ENCODE results near the gene CBL. TPM values are rescaled to one million over a fixed set of nuclear protein-coding genes. Genes with fewer than 3 reads are reported as not detected.

Gene CBL
- polyA plus RNA-seq, 2 of the 4 experiments (the other 2 are of a cell fraction) = 6.0 to 14.1 TPM

DNA sequence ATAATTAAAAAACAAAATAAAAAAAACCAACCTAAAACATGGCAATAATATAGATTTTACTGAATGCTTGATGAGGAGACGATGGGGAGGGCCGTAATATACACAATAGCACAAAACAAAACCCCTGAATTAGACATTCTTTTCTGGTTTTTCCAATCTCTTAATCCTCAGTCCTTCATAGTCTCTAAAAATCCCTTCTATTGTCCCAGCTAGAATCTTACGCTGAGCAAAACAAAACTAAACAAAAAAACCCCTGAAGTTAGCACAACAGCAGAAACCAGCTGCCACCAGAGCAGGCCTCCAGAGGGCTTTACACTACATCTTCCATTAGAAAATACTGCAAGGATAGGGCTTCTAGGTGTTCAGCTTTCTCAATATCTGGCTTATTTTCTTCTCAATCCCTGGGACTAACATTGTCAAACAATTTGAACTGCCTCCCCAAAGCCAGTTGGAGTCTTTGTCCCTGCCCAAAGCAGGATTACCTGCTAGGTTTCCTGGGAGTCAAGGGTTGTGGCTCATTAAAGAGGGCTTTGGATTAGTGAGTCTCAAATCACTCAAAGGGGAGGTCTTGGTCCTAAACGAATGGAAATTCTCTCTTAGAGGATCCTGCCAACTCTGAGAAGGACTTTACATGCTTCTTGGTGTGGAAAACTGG, 126.1 kb downstream of the CBL start:
- no peaks in the 10 kb centered on the region for H3K9me3 ChIP-seq
- ChIA-PET POLR2A (no interaction called here), CTCF (interaction anchor here (1.2 to 6.0 kb wide), 6 partner anchors 8 to 42 kb away, joined by 3 to 64 read pairs (median 5); no protein-coding TSS in a partner anchor)
- H3K4me1 ChIP-seq = 0 out of 3 replicates have a peak, but pooled peaks cover 5% of the 10 kb centered on the region
- no peak for TF ChIP-seq HOXA7 (CRISPR knock-in tag; IDR thresholded peaks at IDR 0.05)
- TF ChIP-seq KDM5A (IDR thresholded peaks at IDR 0.05) = no peak
- TF ChIP-seq RFX5 (IDR thresholded peaks at IDR 0.05) = no peak
- TF ChIP-seq, protein P1, sequence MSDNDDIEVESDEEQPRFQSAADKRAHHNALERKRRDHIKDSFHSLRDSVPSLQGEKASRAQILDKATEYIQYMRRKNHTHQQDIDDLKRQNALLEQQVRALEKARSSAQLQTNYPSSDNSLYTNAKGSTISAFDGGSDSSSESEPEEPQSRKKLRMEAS (IDR thresholded peaks at IDR 0.05) = no peak
- TF ChIP-seq HOXB5 (CRISPR knock-in tag; IDR thresholded peaks at IDR 0.05) = no peak
- no peak for TF ChIP-seq MYC (IDR thresholded peaks at IDR 0.05; ENCODE audit: borderline replicate concordance, low read length)
- no peak for TF ChIP-seq ESRRA (IDR thresholded peaks at IDR 0.05; ENCODE audit: borderline replicate concordance, low read length)
- no peak for TF ChIP-seq HDAC2 (IDR thresholded peaks at IDR 0.05)
- no peak for TF ChIP-seq EP300 (IDR thresholded peaks at IDR 0.05)
- no peak for TF ChIP-seq SMC3 (IDR thresholded peaks at IDR 0.05)
- TF ChIP-seq, protein P2, sequence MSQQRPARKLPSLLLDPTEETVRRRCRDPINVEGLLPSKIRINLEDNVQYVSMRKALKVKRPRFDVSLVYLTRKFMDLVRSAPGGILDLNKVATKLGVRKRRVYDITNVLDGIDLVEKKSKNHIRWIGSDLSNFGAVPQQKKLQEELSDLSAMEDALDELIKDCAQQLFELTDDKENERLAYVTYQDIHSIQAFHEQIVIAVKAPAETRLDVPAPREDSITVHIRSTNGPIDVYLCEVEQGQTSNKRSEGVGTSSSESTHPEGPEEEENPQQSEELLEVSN (IDR thresholded peaks at IDR 0.05; ENCODE audit: borderline replicate concordance, low read depth) = no peak
- TF ChIP-seq TP53 (CRISPR knock-in tag; IDR thresholded peaks at IDR 0.05) = no peak
- TF ChIP-seq, protein P3, sequence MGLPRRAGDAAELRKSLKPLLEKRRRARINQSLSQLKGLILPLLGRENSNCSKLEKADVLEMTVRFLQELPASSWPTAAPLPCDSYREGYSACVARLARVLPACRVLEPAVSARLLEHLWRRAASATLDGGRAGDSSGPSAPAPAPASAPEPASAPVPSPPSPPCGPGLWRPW (IDR thresholded peaks at IDR 0.05) = no peak
- no peak for TF ChIP-seq FOSB (CRISPR knock-in tag; IDR thresholded peaks at IDR 0.05)
- TF ChIP-seq JUN (IDR thresholded peaks at IDR 0.05) = no peak
- no peak for TF ChIP-seq CBX2 (IDR thresholded peaks at IDR 0.05; ENCODE audit: borderline replicate concordance, low read depth)
- TF ChIP-seq NFE2L2 (conservative IDR thresholded peaks at IDR 0.05; ENCODE audit: low read length) = no peak
- TF ChIP-seq ZFP36 (IDR thresholded peaks at IDR 0.05; ENCODE audit: borderline replicate concordance, partially characterized antibody) = no peak
- no peak overlapping the region for H3K27ac ChIP-seq
- 73% methylated on average over 4 of the region's 4 CpGs for WGBS (ENCODE audit: missing lambda C conversion rate)
- no peak for FAIRE-seq
- H3K4me3 ChIP-seq = no peak overlapping the region
- H3K4me2 ChIP-seq = no peak overlapping the region
- DNase-seq (ENCODE audit: low read depth in 1 of 2, low spot score in 1 of 2) = no peak
- ATAC-seq = no peak

DNA sequence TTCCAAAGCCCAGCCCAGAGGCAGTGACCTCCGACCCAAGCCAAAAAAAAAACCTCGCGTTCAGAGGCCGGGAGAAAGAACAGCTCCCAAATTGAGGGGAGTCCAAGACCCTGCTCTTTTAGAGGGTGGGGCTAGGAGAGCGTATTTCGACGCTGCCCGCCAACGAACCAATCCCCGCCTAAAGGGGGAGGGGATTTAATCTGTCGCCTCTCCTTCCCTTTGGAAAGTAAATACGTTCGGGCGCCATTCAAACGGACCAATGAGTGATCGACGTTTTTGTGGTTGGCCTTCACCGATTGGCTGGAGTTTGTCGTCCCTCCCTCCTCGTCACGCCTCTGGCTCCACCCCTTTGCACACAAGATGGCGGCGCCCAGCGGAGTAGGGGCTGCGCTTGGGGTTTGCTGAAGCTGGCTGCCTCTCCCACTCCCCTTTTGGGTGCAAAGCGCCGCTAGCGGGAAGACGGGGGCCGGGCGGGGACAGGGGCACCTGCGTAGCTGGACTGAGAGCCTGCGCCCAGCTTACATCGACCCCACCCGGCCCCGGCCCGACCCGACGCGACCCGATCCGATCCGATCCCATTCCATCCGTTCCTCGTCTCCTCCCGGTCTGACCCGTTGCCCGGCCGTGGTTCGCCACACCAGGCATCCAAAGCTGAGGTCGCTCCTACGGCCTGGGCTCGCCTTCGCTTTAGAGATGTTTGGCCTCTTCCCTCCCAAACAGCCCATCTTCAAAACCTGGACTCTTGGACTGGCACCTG, 128.2 kb downstream of the CBL start, which contains the start of gene RNF26:
Gene RNF26, plus strand, starts transcription at position 354 of the 757 bp plus-strand sequence. CDS start 596 bp downstream, outside the sequence.
- Histone ChIP-seq H3K4me2 (peak within 1 kb of the TSS; percentile 79), H3K9me3 (no peaks in the 10 kb centered on the region), H3K27ac (peak within 1 kb of the TSS; percentile 79 to 94), H3K4me3 (peak within 1 kb of the TSS; percentile 72), H3K4me1 (peaks cover 19% of the 10 kb centered on the region)
- ChIA-PET POLR2A (no interaction called here), CTCF (interaction anchor here (0.7 to 7.7 kb wide), 4 partner anchors 12 to 40 kb away, joined by 3 to 123 read pairs (median 36); no protein-coding TSS in a partner anchor)
- WGBS (ENCODE audit: missing lambda C conversion rate) = under 1% methylated on average over 34 of the region's 54 CpGs
- DNase-seq (ENCODE audit: low read depth in 1 of 2, low spot score in 1 of 2) (peak; percentile 96 to 97), FAIRE-seq (no peak), ATAC-seq (peak; percentile 81 to 89)
- TF ChIP-seq ZSCAN20 (CRISPR knock-in tag; IDR thresholded peaks at IDR 0.05) = no peak
- TF ChIP-seq FOXS1 (CRISPR knock-in tag; IDR thresholded peaks at IDR 0.05) = no peak
- TF ChIP-seq RNF2 (IDR thresholded peaks at IDR 0.05; ENCODE audit: borderline replicate concordance, low read depth) = no peak
- TF ChIP-seq ZC3H11A (IDR thresholded peaks at IDR 0.05) = no peak
- TF ChIP-seq, protein P4, sequence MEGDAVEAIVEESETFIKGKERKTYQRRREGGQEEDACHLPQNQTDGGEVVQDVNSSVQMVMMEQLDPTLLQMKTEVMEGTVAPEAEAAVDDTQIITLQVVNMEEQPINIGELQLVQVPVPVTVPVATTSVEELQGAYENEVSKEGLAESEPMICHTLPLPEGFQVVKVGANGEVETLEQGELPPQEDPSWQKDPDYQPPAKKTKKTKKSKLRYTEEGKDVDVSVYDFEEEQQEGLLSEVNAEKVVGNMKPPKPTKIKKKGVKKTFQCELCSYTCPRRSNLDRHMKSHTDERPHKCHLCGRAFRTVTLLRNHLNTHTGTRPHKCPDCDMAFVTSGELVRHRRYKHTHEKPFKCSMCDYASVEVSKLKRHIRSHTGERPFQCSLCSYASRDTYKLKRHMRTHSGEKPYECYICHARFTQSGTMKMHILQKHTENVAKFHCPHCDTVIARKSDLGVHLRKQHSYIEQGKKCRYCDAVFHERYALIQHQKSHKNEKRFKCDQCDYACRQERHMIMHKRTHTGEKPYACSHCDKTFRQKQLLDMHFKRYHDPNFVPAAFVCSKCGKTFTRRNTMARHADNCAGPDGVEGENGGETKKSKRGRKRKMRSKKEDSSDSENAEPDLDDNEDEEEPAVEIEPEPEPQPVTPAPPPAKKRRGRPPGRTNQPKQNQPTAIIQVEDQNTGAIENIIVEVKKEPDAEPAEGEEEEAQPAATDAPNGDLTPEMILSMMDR (IDR thresholded peaks at IDR 0.05) = no peak
- TF ChIP-seq HDAC2 (IDR thresholded peaks at IDR 0.05) = 0 out of 2 replicates have a peak, but pooled peaks have one; percentile 55
- no peak for TF ChIP-seq HOXB13 (CRISPR knock-in tag; IDR thresholded peaks at IDR 0.05; ENCODE audit: low read depth)
- TF ChIP-seq RAD21 (conservative IDR thresholded peaks at IDR 0.05 in 1 of 2, IDR thresholded peaks at IDR 0.05 in 1 of 2) = no peak
- peak; percentile 53 for TF ChIP-seq POLR2A (IDR thresholded peaks at IDR 0.05; ENCODE audit: low read length)
- TF ChIP-seq, protein P2 (IDR thresholded peaks at IDR 0.05; ENCODE audit: borderline replicate concordance, low read depth) = no peak
- peak; percentile 96 for TF ChIP-seq KDM5A (IDR thresholded peaks at IDR 0.05)
- TF ChIP-seq CEBPB (IDR thresholded peaks at IDR 0.05) = no peak
- no peak for TF ChIP-seq SREBF2 (IDR thresholded peaks at IDR 0.05)
- TF ChIP-seq, protein P5, sequence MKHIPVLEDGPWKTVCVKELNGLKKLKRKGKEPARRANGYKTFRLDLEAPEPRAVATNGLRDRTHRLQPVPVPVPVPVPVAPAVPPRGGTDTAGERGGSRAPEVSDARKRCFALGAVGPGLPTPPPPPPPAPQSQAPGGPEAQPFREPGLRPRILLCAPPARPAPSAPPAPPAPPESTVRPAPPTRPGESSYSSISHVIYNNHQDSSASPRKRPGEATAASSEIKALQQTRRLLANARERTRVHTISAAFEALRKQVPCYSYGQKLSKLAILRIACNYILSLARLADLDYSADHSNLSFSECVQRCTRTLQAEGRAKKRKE (CRISPR knock-in tag; IDR thresholded peaks at IDR 0.05; ENCODE audit: low read depth) = no peak
- no peak for TF ChIP-seq SMC3 (IDR thresholded peaks at IDR 0.05)
- TF ChIP-seq MAFK (IDR thresholded peaks at IDR 0.05; ENCODE audit: partially characterized antibody) = no peak
- no peak for TF ChIP-seq CHD2 (IDR thresholded peaks at IDR 0.05; ENCODE audit: low read length, partially characterized antibody)
- TF ChIP-seq, protein P6, sequence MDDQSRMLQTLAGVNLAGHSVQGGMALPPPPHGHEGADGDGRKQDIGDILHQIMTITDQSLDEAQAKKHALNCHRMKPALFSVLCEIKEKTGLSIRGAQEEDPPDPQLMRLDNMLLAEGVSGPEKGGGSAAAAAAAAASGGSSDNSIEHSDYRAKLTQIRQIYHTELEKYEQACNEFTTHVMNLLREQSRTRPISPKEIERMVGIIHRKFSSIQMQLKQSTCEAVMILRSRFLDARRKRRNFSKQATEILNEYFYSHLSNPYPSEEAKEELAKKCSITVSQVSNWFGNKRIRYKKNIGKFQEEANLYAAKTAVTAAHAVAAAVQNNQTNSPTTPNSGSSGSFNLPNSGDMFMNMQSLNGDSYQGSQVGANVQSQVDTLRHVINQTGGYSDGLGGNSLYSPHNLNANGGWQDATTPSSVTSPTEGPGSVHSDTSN (IDR thresholded peaks at IDR 0.05) = no peak
- TF ChIP-seq RFX5 (IDR thresholded peaks at IDR 0.05) = 0 out of 2 replicates have a peak, but pooled peaks have one; percentile 45

Data from A549 (cell line).